Endodermal cell (in vitro differentiated cells): Measurements from ENCODE around the gene DENND2A. TPM values are rescaled to one million over a fixed set of nuclear protein-coding genes. Genes with fewer than 3 reads are reported as not detected.

Source experiments
- DNase-seq: peaks from one replicate; pipeline ENCODE4 v3.0.0-alpha.2; 2017
- H3K27ac ChIP-seq: 2 replicates; pipeline ENCODE4 v1.5.1; 2013; ENCODE audit warnings: mild to moderate bottlenecking, low read depth, low read length, moderate library complexity
- H3K27me3 ChIP-seq: 2 replicates; pipeline ENCODE4 v1.6.1; 2013; ENCODE audit warnings: mild to moderate bottlenecking, low read length, moderate library complexity; ENCODE audit not compliant: insufficient read depth, control insufficient read depth, poor library complexity, severe bottlenecking
- H3K36me3 ChIP-seq: 2 replicates; pipeline ENCODE4 v1.7.0; 2013; ENCODE audit warnings: mild to moderate bottlenecking, low read length, moderate library complexity; ENCODE audit not compliant: control insufficient read depth, insufficient read depth
- H3K4me1 ChIP-seq: one replicate; pipeline ENCODE4 v1.7.0; 2013; ENCODE audit warnings: low read length; ENCODE audit not compliant: control insufficient read depth, insufficient read depth
- H3K4me3 ChIP-seq: 2 replicates; pipeline ENCODE4 v1.5.1; 2013; ENCODE audit warnings: mild to moderate bottlenecking, low read length, moderate library complexity
- H3K9ac ChIP-seq: 2 replicates; pipeline ENCODE4 v1.6.1; 2013; ENCODE audit warnings: mild to moderate bottlenecking, low read length, moderate library complexity; ENCODE audit not compliant: poor library complexity, severe bottlenecking; ENCODE audit errors: extremely low read depth
- H3K9me3 ChIP-seq: 2 replicates; pipeline ENCODE4 v1.6.1; 2013; ENCODE audit warnings: mild to moderate bottlenecking, low read length, moderate library complexity; ENCODE audit not compliant: control insufficient read depth
- H3K27ac Mint-ChIP-seq: 2 replicates; pipeline ENCODE4 v1.8.0; 2020; ENCODE audit warnings: mixed read lengths
- H3K27me3 Mint-ChIP-seq: 2 replicates; pipeline ENCODE4 v1.8.0; 2021; ENCODE audit warnings: mild to moderate bottlenecking, mixed read lengths; ENCODE audit not compliant: insufficient read depth
- H3K36me3 Mint-ChIP-seq: 2 replicates; pipeline ENCODE4 v1.8.0; 2020; ENCODE audit warnings: low read depth, mixed read lengths
- H3K4me1 Mint-ChIP-seq: 2 replicates; pipeline ENCODE4 v1.8.0; 2020; ENCODE audit warnings: mixed read lengths
- H3K4me3 Mint-ChIP-seq: 2 replicates; pipeline ENCODE4 v1.8.0; 2020; ENCODE audit warnings: mild to moderate bottlenecking, moderate library complexity, mixed read lengths
- H3K9me3 Mint-ChIP-seq: 2 replicates; pipeline ENCODE4 v1.8.0; 2020; ENCODE audit warnings: mild to moderate bottlenecking, mixed read lengths
- WGBS, 2 experiments: methylation state at CpG; one replicate each; pipeline versions ENCODE4 v1.1.5 to v1.1.7; 2013; ENCODE audit warnings: missing lambda C conversion rate in 2 of 2, mixed read lengths in 1 of 2; ENCODE audit not compliant: insufficient coverage in 1 of 2, insufficient read length in 1 of 2; 5-methylcytosine and 5-hydroxymethylcytosine counted together
- total RNA-seq, 2 donors: library from RNA; stranded (reverse); fragmentation: NEBNext Ultra II Directional in 1 of 2; extraction: Animal tissue kit (Norgen Biotek cat#: 25700) in 1 of 2; gene quantifications; 2 replicates in 1 of 2; 3 replicates in 1 of 2; pipeline ENCODE4 v1.2.1, GENCODE V29; 2021
- TF ChIP-seq, protein P1 (sequence below): fragments of 200-600 bp; sonication (generic); conservative IDR thresholded peaks from 2 replicates; pipeline ENCODE4 v1.5.0; 2021; ENCODE audit warnings: antibody characterized with exemption, mild to moderate bottlenecking

DENND2A gene
- total RNA-seq, 2 donors from 2014 or later = 28.5 to 40.6 TPM

DNA sequence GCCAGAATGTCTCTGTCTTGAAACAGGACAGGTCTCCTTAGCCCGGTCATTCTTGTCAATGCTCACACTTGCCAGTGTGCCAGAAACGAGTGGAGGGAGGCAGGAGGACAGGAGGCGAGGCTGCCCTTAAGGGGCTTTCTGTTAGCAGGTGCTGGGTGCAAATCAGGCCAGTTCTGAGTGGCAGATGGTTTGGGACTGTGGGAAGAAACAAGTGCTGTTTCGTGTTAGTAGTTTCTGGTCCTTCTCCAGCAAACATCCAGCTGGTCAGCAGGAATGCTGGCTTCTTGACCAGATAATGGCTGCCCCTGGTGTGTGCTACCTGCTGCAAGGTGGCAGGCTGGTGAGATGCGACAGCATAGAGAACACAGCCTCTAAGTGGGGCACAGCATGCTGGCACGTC, 47.7 kb upstream of the DENND2A start:
- Mint-ChIP-seq H3K27ac (no peak overlapping the region), H3K9me3 (no peaks in the 10 kb centered on the region), H3K36me3 (peaks cover 10% of the 10 kb centered on the region), H3K4me3 (no peak overlapping the region), H3K27me3 (no peaks in the 10 kb centered on the region), H3K4me1 (peaks cover 11% of the 10 kb centered on the region)
- H3K36me3 ChIP-seq = peaks cover 14% of the 10 kb centered on the region
- 89 to 98% methylated on average over 6 of the region's 6 CpGs for WGBS, 2 experiments
- H3K27me3 ChIP-seq = no peaks in the 10 kb centered on the region
- TF ChIP-seq, protein P1, sequence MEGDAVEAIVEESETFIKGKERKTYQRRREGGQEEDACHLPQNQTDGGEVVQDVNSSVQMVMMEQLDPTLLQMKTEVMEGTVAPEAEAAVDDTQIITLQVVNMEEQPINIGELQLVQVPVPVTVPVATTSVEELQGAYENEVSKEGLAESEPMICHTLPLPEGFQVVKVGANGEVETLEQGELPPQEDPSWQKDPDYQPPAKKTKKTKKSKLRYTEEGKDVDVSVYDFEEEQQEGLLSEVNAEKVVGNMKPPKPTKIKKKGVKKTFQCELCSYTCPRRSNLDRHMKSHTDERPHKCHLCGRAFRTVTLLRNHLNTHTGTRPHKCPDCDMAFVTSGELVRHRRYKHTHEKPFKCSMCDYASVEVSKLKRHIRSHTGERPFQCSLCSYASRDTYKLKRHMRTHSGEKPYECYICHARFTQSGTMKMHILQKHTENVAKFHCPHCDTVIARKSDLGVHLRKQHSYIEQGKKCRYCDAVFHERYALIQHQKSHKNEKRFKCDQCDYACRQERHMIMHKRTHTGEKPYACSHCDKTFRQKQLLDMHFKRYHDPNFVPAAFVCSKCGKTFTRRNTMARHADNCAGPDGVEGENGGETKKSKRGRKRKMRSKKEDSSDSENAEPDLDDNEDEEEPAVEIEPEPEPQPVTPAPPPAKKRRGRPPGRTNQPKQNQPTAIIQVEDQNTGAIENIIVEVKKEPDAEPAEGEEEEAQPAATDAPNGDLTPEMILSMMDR = no peak
- no peak for DNase-seq
- H3K9ac ChIP-seq = no peak overlapping the region
- H3K27ac ChIP-seq = no peak overlapping the region
- H3K9me3 ChIP-seq = no peaks in the 10 kb centered on the region
- no peak overlapping the region for H3K4me3 ChIP-seq
- peaks cover 6% of the 10 kb centered on the region for H3K4me1 ChIP-seq

DNA sequence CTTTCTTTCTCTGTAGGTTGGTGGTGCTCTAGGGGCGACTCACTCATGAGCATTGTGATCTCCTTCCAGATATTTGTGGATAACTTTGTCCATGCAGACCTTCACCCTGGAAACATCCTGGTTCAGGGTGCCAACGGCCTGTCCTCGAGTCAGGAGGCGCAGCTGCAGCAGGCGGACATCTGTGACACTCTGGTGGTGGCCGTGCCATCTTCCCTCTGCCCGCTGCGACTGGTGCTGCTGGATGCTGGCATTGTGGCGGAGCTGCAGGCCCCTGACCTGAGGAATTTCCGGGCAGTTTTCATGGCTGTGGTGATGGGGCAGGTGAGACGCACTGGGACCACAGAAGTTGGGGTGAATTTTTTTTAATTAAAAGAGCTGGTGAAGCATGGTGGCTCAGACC, 46.3 kb upstream of the DENND2A start:
- Histone ChIP-seq H3K4me1 (peaks cover 6% of the 10 kb centered on the region), H3K4me3 (no peak overlapping the region), H3K27me3 (no peaks in the 10 kb centered on the region), H3K36me3 (peaks cover 11% of the 10 kb centered on the region), H3K9ac (no peak overlapping the region), H3K9me3 (no peaks in the 10 kb centered on the region), H3K27ac (no peak overlapping the region)
- WGBS, 2 experiments = 95 to 97% methylated on average over 7 to 11 of the region's 11 CpGs
- DNase-seq = no peak
- Mint-ChIP-seq H3K36me3 (peaks cover 7% of the 10 kb centered on the region), H3K27me3 (no peaks in the 10 kb centered on the region), H3K27ac (no peak overlapping the region), H3K9me3 (no peaks in the 10 kb centered on the region), H3K4me1 (peaks cover 11% of the 10 kb centered on the region), H3K4me3 (no peak overlapping the region)
- TF ChIP-seq, protein P1 = no peak

DNA sequence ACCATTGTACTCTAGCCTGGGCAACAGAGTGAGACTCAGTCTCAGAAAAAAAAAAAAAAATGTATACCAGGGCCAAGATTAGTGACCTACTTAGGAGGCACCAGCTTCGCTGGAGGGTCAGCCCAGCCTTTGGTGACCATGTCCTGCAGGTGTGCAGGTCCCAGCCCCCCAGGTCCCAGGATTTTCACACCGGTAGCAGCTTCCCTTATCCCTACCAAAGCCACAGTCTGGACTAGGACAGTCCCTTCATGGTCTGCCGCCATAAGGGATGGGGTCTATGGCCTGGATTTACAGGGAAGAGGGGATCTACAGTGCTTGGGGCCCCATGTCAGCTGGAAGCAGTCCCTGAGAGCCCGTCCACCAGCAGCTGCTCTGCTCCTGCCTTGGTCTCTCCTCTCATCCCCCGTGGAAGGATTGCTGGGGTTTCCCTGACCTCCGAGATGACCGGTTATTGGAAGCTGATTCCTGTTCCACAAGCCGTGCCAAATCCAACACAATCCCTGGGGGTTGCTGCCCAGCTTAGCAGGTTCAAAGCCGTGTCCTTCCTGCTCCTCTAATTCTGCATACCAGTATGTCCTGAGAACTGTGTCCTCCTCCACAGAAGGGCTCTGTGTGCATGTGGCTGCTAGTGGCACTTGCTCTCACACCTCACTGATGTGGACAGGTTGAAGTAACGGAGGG, 44.9 kb upstream of the DENND2A start:
- peaks cover 11% of the 10 kb centered on the region for H3K4me1 Mint-ChIP-seq
- peaks cover 12% of the 10 kb centered on the region for H3K36me3 Mint-ChIP-seq
- no peak for DNase-seq
- WGBS, 2 experiments = 91 to 95% methylated on average over 6 to 10 of the region's 10 CpGs
- TF ChIP-seq, protein P1 = no peak
- Histone ChIP-seq H3K9me3 (no peaks in the 10 kb centered on the region), H3K9ac (no peak overlapping the region), H3K4me1 (peaks cover 6% of the 10 kb centered on the region), H3K4me3 (no peak overlapping the region), H3K27me3 (no peaks in the 10 kb centered on the region), H3K36me3 (peaks cover 10% of the 10 kb centered on the region), H3K27ac (no peak overlapping the region)
- no peak overlapping the region for H3K27ac Mint-ChIP-seq
- no peaks in the 10 kb centered on the region for H3K27me3 Mint-ChIP-seq
- no peaks in the 10 kb centered on the region for H3K9me3 Mint-ChIP-seq
- H3K4me3 Mint-ChIP-seq = no peak overlapping the region
